Measurements from ENCODE around the gene PDGFC. TPM values are rescaled to one million over a fixed set of nuclear protein-coding genes. Genes with fewer than 3 reads are reported as not detected.
A peak's percentile ranks its signal among the peaks of the same experiment; 100 is the strongest.
"Not testable (repeated sequence)": the region's sequence is repeated elsewhere in the genome, so short reads cannot be mapped to it uniquely, and the experiment has no call there.

PDGFC gene
- polyA plus RNA-seq, 3 donors, result 2.5 to 5.0 (median 4.9) TPM

- Histone ChIP-seq H2AFZ (ENCODE audit: insufficient read depth, low read depth, low read length, poor library complexity, severe bottlenecking) (no peak overlapping the region), H3K79me2 (ENCODE audit: insufficient read depth, low read length) (no peaks in the 10 kb centered on the region), H3K4me1 (ENCODE audit: control insufficient read depth in 1 of 2, insufficient read depth in 2 of 2, low read length in 2 of 2) (no peaks in the 10 kb centered on the region), H3K9me3 (replicated peaks in 1 of 2; ENCODE audit: control insufficient read depth in 1 of 2, insufficient read depth in 1 of 2, low read length in 2 of 2) (peaks cover 0 to 3% of the 10 kb centered on the region in 2 donors), H4K20me1 (ENCODE audit: insufficient read depth, low read length) (no peaks in the 10 kb centered on the region), H3K27ac (ENCODE audit: low read depth in 1 of 2, low read length in 2 of 2) (no peak overlapping the region), H3K4me2 (replicated peaks; ENCODE audit: extremely low read depth, low read length, poor library complexity, severe bottlenecking) (no peak overlapping the region), H3K36me3 (replicated peaks in 1 of 2; ENCODE audit: control insufficient read depth in 1 of 2, insufficient read depth in 2 of 2, low read length in 2 of 2) (no peaks in the 10 kb centered on the region), H3K4me3 (replicated peaks in 1 of 3; ENCODE audit: low read depth in 2 of 3, low read length in 3 of 3) (no peak overlapping the region), H3K9ac (ENCODE audit: insufficient read depth, low read length, poor library complexity, severe bottlenecking) (no peak overlapping the region), H3K27me3 (ENCODE audit: control insufficient read depth in 2 of 2, insufficient read depth in 2 of 2, low read length in 2 of 2) (no peaks in the 10 kb centered on the region)
- whole genome bisulfite sequencing (ENCODE audit: insufficient coverage), result no CpG with 5 or more reads among the region's 5 CpGs
- Mint-ChIP-seq H3K4me1 (peaks cover 5% of the 10 kb centered on the region), H3K27me3 (ENCODE audit: low read depth in 3 of 3) (no peaks in the 10 kb centered on the region), H3K4me3 (no peak overlapping the region), H3K27ac (peak overlapping the region in 1 of 7 donors; percentile 15), H3K36me3 (peaks cover 5 to 6% of the 10 kb centered on the region in 2 donors), H3K9me3 (peaks cover 0 to 8% (median 4%) of the 10 kb centered on the region in 7 donors)
- TF ChIP-seq CTCF (IDR thresholded peaks at IDR 0.05), result no peak
- intact Hi-C loops (cut with micrococcal nuclease), result no loop called here
- no peak for DNase-seq
Measured at GRCh38 chr4:156933633-156934258, 37.9 kb downstream of the PDGFC start.

- H3K9ac ChIP-seq (ENCODE audit: insufficient read depth, low read length, poor library complexity, severe bottlenecking); H3K4me1 Mint-ChIP-seq; H3K27ac ChIP-seq (ENCODE audit: low read depth in 1 of 2, low read length in 2 of 2); H3K9me3 ChIP-seq (replicated peaks in 1 of 2; ENCODE audit: control insufficient read depth in 1 of 2, insufficient read depth in 1 of 2, low read length in 2 of 2); intact Hi-C loops (cut with micrococcal nuclease); H3K36me3 ChIP-seq (replicated peaks in 1 of 2; ENCODE audit: control insufficient read depth in 1 of 2, insufficient read depth in 2 of 2, low read length in 2 of 2); H3K36me3 Mint-ChIP-seq; H3K4me3 ChIP-seq (replicated peaks in 1 of 3; ENCODE audit: low read depth in 2 of 3, low read length in 3 of 3); DNase-seq; H3K4me1 ChIP-seq (ENCODE audit: control insufficient read depth in 1 of 2, insufficient read depth in 2 of 2, low read length in 2 of 2); H2AFZ ChIP-seq (ENCODE audit: insufficient read depth, low read depth, low read length, poor library complexity, severe bottlenecking); H3K79me2 ChIP-seq (ENCODE audit: insufficient read depth, low read length); H4K20me1 ChIP-seq (ENCODE audit: insufficient read depth, low read length); H3K27me3 ChIP-seq (ENCODE audit: control insufficient read depth in 2 of 2, insufficient read depth in 2 of 2, low read length in 2 of 2); H3K4me3 Mint-ChIP-seq; H3K27me3 Mint-ChIP-seq (ENCODE audit: low read depth in 3 of 3); H3K4me2 ChIP-seq (replicated peaks; ENCODE audit: extremely low read depth, low read length, poor library complexity, severe bottlenecking): not testable (repeated sequence)
- Mint-ChIP-seq H3K27ac (peak overlapping the region in 1 of 7 donors; percentile 62), H3K9me3 (peaks cover 6 to 20% (median 14%) of the 10 kb centered on the region in 7 donors)
- no CpG with 5 or more reads among the region's 2 CpGs for WGBS (ENCODE audit: insufficient coverage)
Measured at GRCh38 chr4:156932360-156932759, 39.2 kb downstream of the PDGFC start.

Data from CD14-positive monocyte (primary cell).